Measurements from ENCODE around the gene EIF2S3. TPM values are rescaled to one million over a fixed set of nuclear protein-coding genes. Genes with fewer than 3 reads are reported as not detected.
"Not testable (repeated sequence)": the region's sequence is repeated elsewhere in the genome, so short reads cannot be mapped to it uniquely, and the experiment has no call there.

The EIF2S3 gene
- total RNA-seq, 3 donors from 2014 or later = 95.5 to 150 (median 129) TPM

DNA sequence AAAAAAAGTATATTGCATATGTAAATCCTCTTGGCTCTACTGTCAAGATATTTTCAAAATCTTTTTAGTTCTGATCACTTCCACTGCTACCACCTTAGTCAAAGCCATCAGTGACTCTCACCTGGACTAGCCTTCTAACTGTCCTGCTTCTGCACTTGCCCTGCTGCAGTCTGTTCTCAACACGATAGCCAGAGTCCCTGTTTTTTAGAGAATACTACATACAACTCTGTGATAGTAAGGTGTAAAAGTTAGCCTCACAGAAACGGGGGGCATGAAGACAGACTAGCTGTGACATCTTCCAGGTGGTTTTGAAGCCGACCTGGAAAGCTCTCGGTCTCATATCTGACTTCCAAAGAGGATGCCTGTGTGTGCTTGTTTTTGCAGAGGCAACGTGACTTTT lies 24.7 kb downstream of the EIF2S3 start:
- intact Hi-C loops (cut with DNase I; ENCODE audit: low total_unique reads) = no loop called here
- Histone ChIP-seq H3K27ac (no peak overlapping the region), H3K4me3 (no peak overlapping the region), H3K9me3 (no peaks in the 10 kb centered on the region), H3K4me1 (no peaks in the 10 kb centered on the region), H3K36me3 (no peaks in the 10 kb centered on the region), H3K27me3 (no peaks in the 10 kb centered on the region)
- DNase-seq (ENCODE audit: low spot score in 2 of 2) = no peak
- TF ChIP-seq POLR2A (IDR thresholded peaks at IDR 0.05) (no peak), POLR2AphosphoS5 (IDR thresholded peaks at IDR 0.05) (no peak)
- TF ChIP-seq, protein P1, sequence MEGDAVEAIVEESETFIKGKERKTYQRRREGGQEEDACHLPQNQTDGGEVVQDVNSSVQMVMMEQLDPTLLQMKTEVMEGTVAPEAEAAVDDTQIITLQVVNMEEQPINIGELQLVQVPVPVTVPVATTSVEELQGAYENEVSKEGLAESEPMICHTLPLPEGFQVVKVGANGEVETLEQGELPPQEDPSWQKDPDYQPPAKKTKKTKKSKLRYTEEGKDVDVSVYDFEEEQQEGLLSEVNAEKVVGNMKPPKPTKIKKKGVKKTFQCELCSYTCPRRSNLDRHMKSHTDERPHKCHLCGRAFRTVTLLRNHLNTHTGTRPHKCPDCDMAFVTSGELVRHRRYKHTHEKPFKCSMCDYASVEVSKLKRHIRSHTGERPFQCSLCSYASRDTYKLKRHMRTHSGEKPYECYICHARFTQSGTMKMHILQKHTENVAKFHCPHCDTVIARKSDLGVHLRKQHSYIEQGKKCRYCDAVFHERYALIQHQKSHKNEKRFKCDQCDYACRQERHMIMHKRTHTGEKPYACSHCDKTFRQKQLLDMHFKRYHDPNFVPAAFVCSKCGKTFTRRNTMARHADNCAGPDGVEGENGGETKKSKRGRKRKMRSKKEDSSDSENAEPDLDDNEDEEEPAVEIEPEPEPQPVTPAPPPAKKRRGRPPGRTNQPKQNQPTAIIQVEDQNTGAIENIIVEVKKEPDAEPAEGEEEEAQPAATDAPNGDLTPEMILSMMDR (IDR thresholded peaks at IDR 0.05) = no peak

DNA sequence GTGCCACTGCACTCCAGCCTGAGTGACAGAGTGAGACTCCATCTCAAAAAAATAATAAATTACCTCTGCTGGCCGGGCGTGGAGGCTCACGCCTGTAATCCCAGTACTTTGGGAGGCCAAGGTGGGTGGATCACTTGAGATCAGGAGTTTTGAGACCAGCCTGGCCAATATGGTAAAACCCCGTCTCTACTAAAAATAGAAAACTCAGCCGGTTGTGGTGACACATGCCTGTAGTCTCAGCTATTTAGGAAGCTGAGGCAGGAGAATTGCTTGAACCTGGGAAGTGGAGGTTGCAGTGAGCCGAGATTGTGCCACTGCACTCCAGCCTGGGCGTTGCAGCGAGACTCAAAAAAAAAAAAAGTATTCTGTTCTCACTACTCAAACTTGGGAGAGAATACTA lies 25.5 kb downstream of the EIF2S3 start:
- DNase-seq (ENCODE audit: low spot score in 2 of 2); H3K4me3 ChIP-seq; H3K27me3 ChIP-seq; intact Hi-C loops (cut with DNase I; ENCODE audit: low total_unique reads); H3K4me1 ChIP-seq; H3K36me3 ChIP-seq; H3K9me3 ChIP-seq; H3K27ac ChIP-seq: not testable (repeated sequence)

DNA sequence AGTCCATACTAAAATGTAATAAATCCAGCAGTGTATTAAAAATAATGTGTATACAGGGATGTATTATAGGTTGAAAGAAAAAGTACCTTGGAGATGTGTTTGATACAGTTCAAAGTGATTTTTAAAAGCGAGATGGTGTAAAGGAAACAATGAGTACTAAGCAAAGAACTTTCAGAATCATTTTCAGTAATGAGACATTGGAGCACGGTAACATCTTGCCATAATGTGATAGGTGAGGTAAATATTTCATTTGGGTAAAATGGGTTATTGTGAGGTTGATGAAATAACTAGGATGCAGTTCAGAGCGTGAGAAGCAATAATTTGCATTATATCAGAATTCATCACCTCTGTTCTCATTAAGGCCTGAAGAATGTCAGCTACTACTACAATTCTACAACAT lies 25.9 kb downstream of the EIF2S3 start:
- no peak for DNase-seq (ENCODE audit: low spot score in 2 of 2)
- Histone ChIP-seq H3K4me3 (no peak overlapping the region), H3K9me3 (no peaks in the 10 kb centered on the region), H3K27me3 (no peaks in the 10 kb centered on the region), H3K4me1 (no peaks in the 10 kb centered on the region), H3K36me3 (no peaks in the 10 kb centered on the region), H3K27ac (no peak overlapping the region)
- TF ChIP-seq, protein P1 (IDR thresholded peaks at IDR 0.05) = no peak
- TF ChIP-seq POLR2AphosphoS5 (IDR thresholded peaks at IDR 0.05) (no peak), POLR2A (IDR thresholded peaks at IDR 0.05) (no peak)
- intact Hi-C loops (cut with DNase I; ENCODE audit: low total_unique reads) = no loop called here

DNA sequence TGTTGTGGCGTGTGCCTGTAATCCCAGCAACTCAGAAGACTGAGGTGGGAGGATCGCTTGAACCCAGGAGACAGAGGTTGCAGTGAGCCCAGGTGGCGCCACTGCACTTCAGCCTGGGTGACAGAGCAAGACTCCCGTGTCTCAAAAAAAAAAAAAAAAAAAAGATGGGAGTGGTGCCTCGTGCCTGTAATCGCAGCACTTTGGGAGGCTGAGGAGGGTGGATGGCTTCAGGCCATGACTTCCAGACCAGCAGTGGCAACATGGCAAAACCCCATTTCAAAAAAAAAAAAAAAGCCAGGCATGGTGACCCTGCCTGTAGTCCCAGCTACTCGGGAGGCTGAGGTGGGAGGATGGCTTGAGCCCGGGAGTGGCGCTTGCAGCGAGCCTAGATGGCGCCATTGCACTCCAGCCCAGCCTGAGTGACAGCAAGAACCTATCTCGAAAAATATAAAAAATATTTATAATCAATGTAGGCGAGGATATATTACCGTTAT lies 27.0 kb downstream of the EIF2S3 start:
- no peaks in the 10 kb centered on the region for H3K4me1 ChIP-seq
- H3K9me3 ChIP-seq = no peaks in the 10 kb centered on the region
- no peaks in the 10 kb centered on the region for H3K27me3 ChIP-seq
- intact Hi-C loops (cut with DNase I; ENCODE audit: low total_unique reads) = no loop called here
- TF ChIP-seq, protein P1 (IDR thresholded peaks at IDR 0.05) = no peak
- no peak for TF ChIP-seq POLR2AphosphoS5 (IDR thresholded peaks at IDR 0.05)
- TF ChIP-seq POLR2A (IDR thresholded peaks at IDR 0.05) = no peak
- DNase-seq (ENCODE audit: low spot score in 2 of 2) = peak; percentile 24 to 49
- no peak overlapping the region for H3K27ac ChIP-seq
- no peaks in the 10 kb centered on the region for H3K36me3 ChIP-seq
- no peak overlapping the region for H3K4me3 ChIP-seq

DNA sequence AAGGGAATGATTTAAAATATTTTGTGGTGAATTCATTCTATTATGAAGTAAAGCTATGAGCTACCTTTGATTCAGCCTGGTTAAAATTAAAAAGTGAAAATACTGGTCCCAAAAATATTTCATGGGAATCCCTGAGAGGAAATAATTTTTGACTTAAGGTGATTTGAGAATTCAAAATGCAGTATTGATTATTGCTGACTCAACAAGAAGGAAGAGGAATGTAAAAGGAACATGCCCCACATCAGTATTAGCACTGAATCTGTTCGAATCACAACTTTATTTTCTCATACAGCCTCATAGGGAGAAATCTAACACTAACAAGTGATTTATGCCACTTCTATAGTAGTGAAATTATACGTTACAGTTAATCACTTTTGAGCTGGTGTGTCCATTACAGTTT lies 27.7 kb downstream of the EIF2S3 start:
- no peaks in the 10 kb centered on the region for H3K4me1 ChIP-seq
- no peak for DNase-seq (ENCODE audit: low spot score in 2 of 2)
- no peak overlapping the region for H3K4me3 ChIP-seq
- TF ChIP-seq POLR2A (IDR thresholded peaks at IDR 0.05) (no peak), POLR2AphosphoS5 (IDR thresholded peaks at IDR 0.05) (no peak)
- TF ChIP-seq, protein P1 (IDR thresholded peaks at IDR 0.05) = no peak
- no peaks in the 10 kb centered on the region for H3K9me3 ChIP-seq
- H3K27me3 ChIP-seq = no peaks in the 10 kb centered on the region
- intact Hi-C loops (cut with DNase I; ENCODE audit: low total_unique reads) = no loop called here
- no peaks in the 10 kb centered on the region for H3K36me3 ChIP-seq
- H3K27ac ChIP-seq = no peak overlapping the region

DNA sequence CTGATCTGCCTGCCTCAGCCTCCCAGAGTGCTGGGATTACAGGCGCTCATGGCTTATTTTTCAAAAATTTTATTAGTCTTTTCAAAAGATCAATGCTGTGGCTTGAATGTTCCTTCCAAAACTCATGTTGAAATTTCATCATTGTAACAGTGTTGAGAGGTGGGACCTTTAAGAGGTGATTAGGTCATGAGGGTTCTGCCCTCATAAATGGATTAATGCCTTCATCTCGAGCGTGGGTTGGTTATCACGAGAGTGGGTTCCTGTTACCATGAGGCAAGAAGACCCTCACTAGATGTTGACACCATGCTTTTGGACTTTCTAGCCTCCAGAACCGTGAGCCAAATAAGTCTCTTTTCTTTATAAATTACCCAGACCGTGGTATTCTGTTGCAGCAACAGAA lies 30.3 kb downstream of the EIF2S3 start:
- H3K4me3 ChIP-seq = no peak overlapping the region
- H3K4me1 ChIP-seq = no peaks in the 10 kb centered on the region
- H3K27ac ChIP-seq = no peak overlapping the region
- TF ChIP-seq POLR2A (IDR thresholded peaks at IDR 0.05) (no peak), POLR2AphosphoS5 (IDR thresholded peaks at IDR 0.05) (no peak)
- TF ChIP-seq, protein P1 (IDR thresholded peaks at IDR 0.05) = no peak
- intact Hi-C loops (cut with DNase I; ENCODE audit: low total_unique reads) = no loop called here
- H3K36me3 ChIP-seq = no peaks in the 10 kb centered on the region
- no peak for DNase-seq (ENCODE audit: low spot score in 2 of 2)
- no peaks in the 10 kb centered on the region for H3K9me3 ChIP-seq
- H3K27me3 ChIP-seq = no peaks in the 10 kb centered on the region

Measured in breast epithelium (tissue), 4 donors.